ENCODE measurements around the gene ABCB11. TPM values are rescaled to one million over a fixed set of nuclear protein-coding genes. Genes with fewer than 3 reads are reported as not detected.

Gene ABCB11
- total and polyA plus RNA-seq, 10 of the 15 experiments (the other 5 are each of a cell fraction or from before 2014, with no cell fraction given): not detected

DNA sequence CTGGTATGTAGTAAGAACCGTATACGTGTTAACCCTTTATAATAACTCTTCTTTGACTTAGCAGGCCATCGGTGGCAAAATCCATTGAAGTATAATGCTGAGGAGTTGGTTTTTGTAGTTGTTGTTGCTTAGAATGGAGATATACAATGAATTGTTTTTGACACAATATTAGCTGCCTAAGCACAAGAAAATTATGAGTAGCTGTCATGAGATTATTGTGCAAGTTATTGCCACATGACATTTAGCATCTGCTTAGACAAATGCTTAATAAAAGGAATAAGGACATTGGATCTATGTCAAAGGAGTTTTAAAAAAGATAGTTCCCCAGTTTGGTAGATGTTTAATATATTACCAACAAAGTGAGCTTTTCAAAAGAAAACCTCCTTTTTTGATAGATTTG is 59.9 kb downstream of the ABCB11 start:
- H3K4me3 ChIP-seq: no peak overlapping the region
- H3K9ac ChIP-seq (ENCODE audit: control insufficient read depth, insufficient read depth, low read length): no peak overlapping the region
- POLR2A ChIA-PET: no interaction called here
- intact Hi-C loops (cut with micrococcal nuclease; ENCODE audit: unreplicated experiment) (no loop called here), in situ Hi-C loops (cut with MboI) (no loop called here)
- no peaks in the 10 kb centered on the region for H3K9me3 ChIP-seq (replicated peaks; ENCODE audit: control insufficient read depth, insufficient read depth, low read length)
- no peak for ATAC-seq
- DNase-seq (ENCODE audit: low read depth, low spot score): no peak
- RAD21 ChIA-PET (ENCODE audit: unreplicated experiment): no interaction called here
- H2AFZ ChIP-seq (ENCODE audit: control insufficient read depth, low read depth, low read length): no peak overlapping the region
- H3K79me2 ChIP-seq (ENCODE audit: control insufficient read depth, insufficient read depth, low read length): no peaks in the 10 kb centered on the region
- H4K20me1 ChIP-seq (ENCODE audit: control insufficient read depth, insufficient read depth): no peaks in the 10 kb centered on the region
- no peaks in the 10 kb centered on the region for H3K36me3 ChIP-seq (ENCODE audit: control insufficient read depth in 2 of 2, insufficient read depth in 2 of 2, low read length in 1 of 2)
- 47% methylated on average over 3 of the region's 3 CpGs for WGBS (ENCODE audit: insufficient coverage, insufficient replicate concordance, low lambda C conversion rate, missing lambda C conversion rate)
- no TSS peak for BruUV-seq (replicated peaks)
- H3K27me3 ChIP-seq (replicated peaks in 1 of 2; ENCODE audit: control insufficient read depth in 2 of 2, insufficient read depth in 2 of 2, low read length in 1 of 2): no peaks in the 10 kb centered on the region
- FAIRE-seq: no peak
- SMC1A ChIA-PET (ENCODE audit: uncharacterized antibody, unreplicated experiment): interaction anchor here (0.5 to 1.2 kb wide), 3 partner anchors 9 to 171 kb away, joined by 3 to 4 read pairs (median 3); no protein-coding TSS in a partner anchor
- no peak overlapping the region for H3K4me2 ChIP-seq (ENCODE audit: control insufficient read depth, insufficient read depth)
- CTCF ChIA-PET: interaction anchor here (1.0 to 2.6 kb wide), 3 partner anchors 10 to 161 kb away, joined by 3 to 17 read pairs (median 4); no protein-coding TSS in a partner anchor
- no peak overlapping the region for H3K27ac ChIP-seq (ENCODE audit: control insufficient read depth, insufficient read depth)
- H3K4me1 ChIP-seq (ENCODE audit: control insufficient read depth, insufficient read depth, low read length): no peaks in the 10 kb centered on the region
- no peak for TF ChIP-seq PML (IDR thresholded peaks at IDR 0.05; ENCODE audit: low read length)
- no peak for TF ChIP-seq SPI1 (IDR thresholded peaks at IDR 0.05; ENCODE audit: borderline replicate concordance, insufficient read depth, low read depth, low read length)
- TF ChIP-seq POLR2AphosphoS5 (IDR thresholded peaks at IDR 0.05; ENCODE audit: low read length): no peak
- no peak for TF ChIP-seq POU2F2 (IDR thresholded peaks at IDR 0.05; ENCODE audit: borderline replicate concordance, low read depth, low read length)
- TF ChIP-seq, protein P1, sequence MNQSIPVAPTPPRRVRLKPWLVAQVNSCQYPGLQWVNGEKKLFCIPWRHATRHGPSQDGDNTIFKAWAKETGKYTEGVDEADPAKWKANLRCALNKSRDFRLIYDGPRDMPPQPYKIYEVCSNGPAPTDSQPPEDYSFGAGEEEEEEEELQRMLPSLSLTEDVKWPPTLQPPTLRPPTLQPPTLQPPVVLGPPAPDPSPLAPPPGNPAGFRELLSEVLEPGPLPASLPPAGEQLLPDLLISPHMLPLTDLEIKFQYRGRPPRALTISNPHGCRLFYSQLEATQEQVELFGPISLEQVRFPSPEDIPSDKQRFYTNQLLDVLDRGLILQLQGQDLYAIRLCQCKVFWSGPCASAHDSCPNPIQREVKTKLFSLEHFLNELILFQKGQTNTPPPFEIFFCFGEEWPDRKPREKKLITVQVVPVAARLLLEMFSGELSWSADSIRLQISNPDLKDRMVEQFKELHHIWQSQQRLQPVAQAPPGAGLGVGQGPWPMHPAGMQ (IDR thresholded peaks at IDR 0.05; ENCODE audit: borderline replicate concordance): no peak
- TF ChIP-seq, protein P2, sequence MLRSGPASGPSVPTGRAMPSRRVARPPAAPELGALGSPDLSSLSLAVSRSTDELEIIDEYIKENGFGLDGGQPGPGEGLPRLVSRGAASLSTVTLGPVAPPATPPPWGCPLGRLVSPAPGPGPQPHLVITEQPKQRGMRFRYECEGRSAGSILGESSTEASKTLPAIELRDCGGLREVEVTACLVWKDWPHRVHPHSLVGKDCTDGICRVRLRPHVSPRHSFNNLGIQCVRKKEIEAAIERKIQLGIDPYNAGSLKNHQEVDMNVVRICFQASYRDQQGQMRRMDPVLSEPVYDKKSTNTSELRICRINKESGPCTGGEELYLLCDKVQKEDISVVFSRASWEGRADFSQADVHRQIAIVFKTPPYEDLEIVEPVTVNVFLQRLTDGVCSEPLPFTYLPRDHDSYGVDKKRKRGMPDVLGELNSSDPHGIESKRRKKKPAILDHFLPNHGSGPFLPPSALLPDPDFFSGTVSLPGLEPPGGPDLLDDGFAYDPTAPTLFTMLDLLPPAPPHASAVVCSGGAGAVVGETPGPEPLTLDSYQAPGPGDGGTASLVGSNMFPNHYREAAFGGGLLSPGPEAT (IDR thresholded peaks at IDR 0.05; ENCODE audit: low read depth): no peak
- no peak for TF ChIP-seq CREM (IDR thresholded peaks at IDR 0.05; ENCODE audit: low read depth)
- no peak for TF ChIP-seq BMI1 (IDR thresholded peaks at IDR 0.05; ENCODE audit: borderline replicate concordance)
- no peak for TF ChIP-seq KLF5 (IDR thresholded peaks at IDR 0.05; ENCODE audit: partially characterized antibody)
- TF ChIP-seq NR2C1 (IDR thresholded peaks at IDR 0.05): no peak
- no peak for TF ChIP-seq SREBF1 (IDR thresholded peaks at IDR 0.05; ENCODE audit: low read length)
- TF ChIP-seq, protein P3, sequence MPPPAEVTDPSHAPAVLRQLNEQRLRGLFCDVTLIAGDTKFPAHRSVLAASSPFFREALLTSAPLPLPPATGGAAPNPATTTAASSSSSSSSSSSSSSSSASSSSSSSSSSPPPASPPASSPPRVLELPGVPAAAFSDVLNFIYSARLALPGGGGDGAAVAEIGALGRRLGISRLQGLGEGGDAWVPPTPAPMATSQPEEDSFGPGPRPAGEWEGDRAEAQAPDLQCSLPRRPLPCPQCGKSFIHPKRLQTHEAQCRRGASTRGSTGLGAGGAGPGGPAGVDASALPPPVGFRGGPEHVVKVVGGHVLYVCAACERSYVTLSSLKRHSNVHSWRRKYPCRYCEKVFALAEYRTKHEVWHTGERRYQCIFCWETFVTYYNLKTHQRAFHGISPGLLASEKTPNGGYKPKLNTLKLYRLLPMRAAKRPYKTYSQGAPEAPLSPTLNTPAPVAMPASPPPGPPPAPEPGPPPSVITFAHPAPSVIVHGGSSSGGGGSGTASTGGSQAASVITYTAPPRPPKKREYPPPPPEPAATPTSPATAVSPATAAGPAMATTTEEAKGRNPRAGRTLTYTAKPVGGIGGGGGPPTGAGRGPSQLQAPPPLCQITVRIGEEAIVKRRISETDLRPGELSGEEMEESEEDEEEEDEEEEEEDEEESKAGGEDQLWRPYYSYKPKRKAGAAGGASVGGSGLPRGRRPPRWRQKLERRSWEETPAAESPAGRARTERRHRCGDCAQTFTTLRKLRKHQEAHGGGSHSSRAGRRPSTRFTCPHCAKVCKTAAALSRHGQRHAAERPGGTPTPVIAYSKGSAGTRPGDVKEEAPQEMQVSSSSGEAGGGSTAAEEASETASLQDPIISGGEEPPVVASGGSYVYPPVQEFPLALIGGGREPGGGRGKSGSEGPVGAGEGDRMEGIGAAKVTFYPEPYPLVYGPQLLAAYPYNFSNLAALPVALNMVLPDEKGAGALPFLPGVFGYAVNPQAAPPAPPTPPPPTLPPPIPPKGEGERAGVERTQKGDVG (CRISPR knock-in tag; IDR thresholded peaks at IDR 0.05): no peak
- TF ChIP-seq NR2F1 (conservative IDR thresholded peaks at IDR 0.05): no peak
- TF ChIP-seq RELA (IDR thresholded peaks at IDR 0.05; ENCODE audit: borderline replicate concordance, partially characterized antibody): no peak
- TF ChIP-seq, protein P4, sequence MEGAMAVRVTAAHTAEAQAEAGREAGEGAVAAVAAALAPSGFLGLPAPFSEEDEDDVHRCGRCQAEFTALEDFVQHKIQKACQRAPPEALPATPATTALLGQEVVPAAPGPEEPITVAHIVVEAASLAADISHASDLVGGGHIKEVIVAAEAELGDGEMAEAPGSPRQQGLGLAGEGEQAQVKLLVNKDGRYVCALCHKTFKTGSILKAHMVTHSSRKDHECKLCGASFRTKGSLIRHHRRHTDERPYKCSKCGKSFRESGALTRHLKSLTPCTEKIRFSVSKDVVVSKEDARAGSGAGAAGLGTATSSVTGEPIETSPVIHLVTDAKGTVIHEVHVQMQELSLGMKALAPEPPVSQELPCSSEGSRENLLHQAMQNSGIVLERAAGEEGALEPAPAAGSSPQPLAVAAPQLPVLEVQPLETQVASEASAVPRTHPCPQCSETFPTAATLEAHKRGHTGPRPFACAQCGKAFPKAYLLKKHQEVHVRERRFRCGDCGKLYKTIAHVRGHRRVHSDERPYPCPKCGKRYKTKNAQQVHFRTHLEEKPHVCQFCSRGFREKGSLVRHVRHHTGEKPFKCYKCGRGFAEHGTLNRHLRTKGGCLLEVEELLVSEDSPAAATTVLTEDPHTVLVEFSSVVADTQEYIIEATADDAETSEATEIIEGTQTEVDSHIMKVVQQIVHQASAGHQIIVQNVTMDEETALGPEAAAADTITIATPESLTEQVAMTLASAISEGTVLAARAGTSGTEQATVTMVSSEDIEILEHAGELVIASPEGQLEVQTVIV (IDR thresholded peaks at IDR 0.05; ENCODE audit: borderline replicate concordance, partially characterized antibody): no peak
- no peak for TF ChIP-seq JUND (IDR thresholded peaks at IDR 0.05; ENCODE audit: low read depth, low read length)

All from GM12878 (cell line).